NT2/D1 (cell line): ENCODE measurements around the gene ORC2.

Experiments
- YY1 ChIP-seq: IDR thresholded peaks from 2 replicates; pipeline ENCODE4 v1.6.1; 2011; ENCODE audit not compliant: insufficient read length, insufficient read depth
- ZNF274 ChIP-seq: IDR thresholded peaks from 2 replicates; pipeline ENCODE4 v1.6.1; 2011; ENCODE audit warnings: mild to moderate bottlenecking, low read depth, low read length

DNA sequence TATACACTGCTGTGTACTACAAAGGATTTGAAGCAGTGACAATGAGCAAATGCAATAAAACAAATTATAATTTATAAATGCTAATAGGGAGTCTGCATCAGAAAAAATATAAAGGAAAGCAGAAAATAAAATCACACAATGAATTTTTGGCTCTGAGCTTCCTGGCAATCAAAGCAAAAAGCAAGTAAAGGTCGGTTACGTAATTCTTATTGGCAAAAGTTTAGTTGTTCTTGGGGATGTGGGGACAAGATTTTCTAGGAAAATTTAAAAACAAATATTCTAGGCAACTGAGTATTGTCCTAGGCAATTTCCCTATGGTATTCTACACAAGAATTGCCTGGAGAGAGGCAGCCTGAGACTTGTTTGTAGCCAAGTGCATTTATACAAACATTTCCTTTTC lies 1.8 kb downstream of the ORC2 start:
- TF ChIP-seq ZNF274, result no peak
- no peak for TF ChIP-seq YY1
